Measurements from ENCODE around the gene TRRAP. TPM values are rescaled to one million over a fixed set of nuclear protein-coding genes. Genes with fewer than 3 reads are reported as not detected.

TRRAP gene
- total and polyA plus RNA-seq, 4 donors: 4.3 to 22.7 (median 10.1) TPM

- WGBS: 83% methylated on average over 3 of the region's 3 CpGs
- H3K4me1 ChIP-seq (ENCODE audit: control insufficient read depth in 4 of 4, insufficient read depth in 4 of 4, low read length in 3 of 4): peaks cover 0 to 7% (median 5%) of the 10 kb centered on the region in 4 donors
Observed at GRCh38 chr7:99021941-99022560, 143.7 kb downstream of the TRRAP start.

More at GRCh38 chr7:99021941-99022560, 143.7 kb downstream of the TRRAP start:
- DNase-seq (ENCODE audit: low spot score): no peak
- Histone ChIP-seq H3K9me3 (ENCODE audit: control insufficient read depth in 4 of 4, low read length in 3 of 4) (no peaks in the 10 kb centered on the region), H3K4me3 (ENCODE audit: low read depth in 1 of 3, low read length in 3 of 3) (no peak overlapping the region), H3K9ac (ENCODE audit: low read depth in 1 of 2, low read length in 2 of 2) (no peak overlapping the region), H3K27ac (ENCODE audit: low read depth in 1 of 2, low read length in 2 of 2) (no peak overlapping the region), H3K27me3 (ENCODE audit: control insufficient read depth in 4 of 4, insufficient read depth in 4 of 4, low read length in 3 of 4) (no peaks in the 10 kb centered on the region), H3K36me3 (ENCODE audit: control insufficient read depth in 4 of 4, insufficient read depth in 3 of 4, low read depth in 1 of 4, low read length in 3 of 4) (peaks cover 0 to 7% (median 2%) of the 10 kb centered on the region in 4 donors)
- TF ChIP-seq FOXA2 (IDR thresholded peaks at IDR 0.05) (no peak), REST (IDR thresholded peaks at IDR 0.05) (no peak), JUND (IDR thresholded peaks at IDR 0.05) (no peak), RAD21 (IDR thresholded peaks at IDR 0.05) (no peak), CTCF (IDR thresholded peaks at IDR 0.05; ENCODE audit: low read depth, low read length, missing input control) (no peak), RXRA (IDR thresholded peaks at IDR 0.05) (no peak), TAF1 (conservative IDR thresholded peaks at IDR 0.05) (no peak), SP1 (IDR thresholded peaks at IDR 0.05) (no peak), HNF4A (conservative IDR thresholded peaks at IDR 0.05) (no peak), ZBTB33 (IDR thresholded peaks at IDR 0.05) (no peak), HNF4G (IDR thresholded peaks at IDR 0.05) (no peak), FOXA1 (IDR thresholded peaks at IDR 0.05) (no peak), YY1 (IDR thresholded peaks at IDR 0.05) (no peak), ATF3 (IDR thresholded peaks at IDR 0.05) (no peak), GABPA (IDR thresholded peaks at IDR 0.05 in 1 of 2, conservative IDR thresholded peaks at IDR 0.05 in 1 of 2) (no peak), NR2F2 (IDR thresholded peaks at IDR 0.05) (no peak), MAX (IDR thresholded peaks at IDR 0.05) (no peak), EGR1 (IDR thresholded peaks at IDR 0.05; ENCODE audit: low read depth in 2 of 2) (no peak)
